ENCODE measurements around the gene CABCOCO1. TPM values are rescaled to one million over a fixed set of nuclear protein-coding genes. Genes with fewer than 3 reads are reported as not detected.
"Not testable (repeated sequence)": the region's sequence is repeated elsewhere in the genome, so short reads cannot be mapped to it uniquely, and the experiment has no call there.

CABCOCO1 gene
- total RNA-seq, 4 donors from 2014 or later: 0.94 to 1.6 (median 1.3) TPM

- WGBS, 2 donors (ENCODE audit: low coverage in 1 of 2): 34 to 47% methylated on average over 1 to 2 of the region's 2 CpGs
- H3K9me3 ChIP-seq: no peaks in the 10 kb centered on the region
- H3K27ac ChIP-seq: no peak overlapping the region
- H3K4me1 ChIP-seq: peaks cover 0 to 10% (median 0%) of the 10 kb centered on the region in 3 donors
- TF ChIP-seq EP300 (IDR thresholded peaks at IDR 0.05) (no peak), CTCF (IDR thresholded peaks at IDR 0.05) (no peak), POLR2A (IDR thresholded peaks at IDR 0.05) (no peak), POLR2AphosphoS5 (IDR thresholded peaks at IDR 0.05) (no peak)
- no peak overlapping the region for H3K4me3 ChIP-seq
- no peaks in the 10 kb centered on the region for H3K27me3 ChIP-seq
- no peaks in the 10 kb centered on the region for H3K36me3 ChIP-seq
- ATAC-seq: no peak
Observed at GRCh38 chr10:61701706-61702105, 39.0 kb downstream of the CABCOCO1 start.

DNA sequence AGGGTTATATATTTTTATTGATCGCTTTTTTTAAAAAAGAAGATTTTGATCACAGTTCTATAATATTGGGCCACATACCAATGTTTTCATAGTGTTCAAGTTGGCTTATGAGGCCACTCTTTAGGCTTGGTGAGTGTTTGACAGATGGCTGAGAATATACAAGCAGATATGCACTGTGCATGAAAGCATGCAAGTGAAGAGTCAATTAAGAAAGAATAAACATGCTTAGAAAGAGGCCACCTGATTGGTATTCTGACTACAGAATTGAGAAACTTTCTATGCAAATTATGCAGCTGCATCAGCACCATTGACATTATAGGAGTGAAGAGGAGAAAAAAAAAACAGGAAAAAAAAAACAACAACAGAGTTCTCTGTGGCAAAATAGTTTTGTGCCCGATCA lies 39.9 kb downstream of the CABCOCO1 start:
- TF ChIP-seq EP300 (IDR thresholded peaks at IDR 0.05) (no peak), CTCF (IDR thresholded peaks at IDR 0.05) (no peak), POLR2A (IDR thresholded peaks at IDR 0.05) (no peak), POLR2AphosphoS5 (IDR thresholded peaks at IDR 0.05) (no peak)
- ATAC-seq: no peak
- no peak overlapping the region for H3K27ac ChIP-seq
- 55 to 92% methylated on average over 2 of the region's 2 CpGs for WGBS, 2 donors (ENCODE audit: low coverage in 1 of 2)
- no peaks in the 10 kb centered on the region for H3K9me3 ChIP-seq
- H3K4me3 ChIP-seq: no peak overlapping the region
- no peaks in the 10 kb centered on the region for H3K36me3 ChIP-seq
- H3K27me3 ChIP-seq: no peaks in the 10 kb centered on the region
- H3K4me1 ChIP-seq: peaks cover 0 to 10% (median 0%) of the 10 kb centered on the region in 3 donors

DNA sequence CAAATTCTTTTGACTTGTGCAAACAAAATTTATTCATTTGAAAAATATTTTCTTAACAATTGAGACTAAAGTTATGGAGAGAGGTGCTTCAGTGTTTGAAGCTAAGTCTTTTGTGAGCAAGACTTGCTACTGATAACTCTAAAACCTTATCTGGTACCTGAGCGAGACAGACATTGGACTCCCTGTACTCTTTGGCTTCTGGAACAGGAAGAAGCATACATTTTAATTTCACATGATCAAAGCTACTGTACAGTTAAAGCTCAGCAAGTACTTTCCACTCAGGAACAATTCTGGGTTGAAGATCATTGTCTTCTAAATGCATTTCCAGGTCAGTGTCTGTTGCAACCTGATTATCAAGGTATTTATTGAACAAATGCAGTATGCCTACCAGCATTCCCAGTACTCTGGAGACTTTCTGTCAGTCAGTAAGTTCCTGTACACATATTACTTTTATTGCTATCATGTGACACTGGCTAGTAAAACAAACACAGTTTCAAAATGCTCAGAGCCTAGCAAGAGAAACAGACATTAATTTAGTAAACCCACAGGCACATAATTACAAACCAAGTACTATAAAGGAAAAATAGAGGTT lies 42.4 kb downstream of the CABCOCO1 start:
- 83 to 100% methylated on average over 1 of the region's 1 CpG for WGBS, 2 donors (ENCODE audit: low coverage in 1 of 2)
- no peaks in the 10 kb centered on the region for H3K27me3 ChIP-seq
- no peak overlapping the region for H3K27ac ChIP-seq
- H3K9me3 ChIP-seq: no peaks in the 10 kb centered on the region
- H3K4me1 ChIP-seq: peaks cover 0 to 10% (median 0%) of the 10 kb centered on the region in 3 donors
- no peak for ATAC-seq
- TF ChIP-seq EP300 (IDR thresholded peaks at IDR 0.05): no peak
- no peak for TF ChIP-seq POLR2AphosphoS5 (IDR thresholded peaks at IDR 0.05)
- no peak for TF ChIP-seq POLR2A (IDR thresholded peaks at IDR 0.05)
- TF ChIP-seq CTCF (IDR thresholded peaks at IDR 0.05): no peak
- H3K4me3 ChIP-seq: no peak overlapping the region
- no peaks in the 10 kb centered on the region for H3K36me3 ChIP-seq

DNA sequence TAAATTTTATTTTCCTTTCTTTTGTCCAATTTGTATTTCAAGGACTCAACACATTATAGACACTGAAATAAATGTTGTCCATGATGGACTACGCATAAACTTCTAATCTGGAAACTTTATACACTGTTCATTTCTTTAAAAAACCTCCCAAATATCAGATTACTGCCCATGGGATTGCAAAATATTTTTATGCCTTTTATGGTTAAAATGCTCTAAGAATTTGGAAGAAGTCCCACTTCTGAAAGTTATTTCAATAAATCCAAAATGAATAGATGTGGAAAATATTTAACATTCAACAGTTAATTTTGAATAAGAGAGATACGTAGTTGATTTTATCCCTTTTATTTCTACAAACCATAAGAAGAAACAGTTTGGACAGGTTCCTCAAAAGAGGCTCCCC lies 46.1 kb downstream of the CABCOCO1 start:
- ATAC-seq: no peak
- no peaks in the 10 kb centered on the region for H3K27me3 ChIP-seq

GRCh38 chr10:61712105-61712504 lies 49.4 kb downstream of the CABCOCO1 start:
- not testable (repeated sequence) for H3K27me3 ChIP-seq, H3K27ac ChIP-seq, H3K4me1 ChIP-seq, H3K9me3 ChIP-seq, ATAC-seq, H3K4me3 ChIP-seq, H3K36me3 ChIP-seq
- 73 to 83% methylated on average over 1 to 2 of the region's 2 CpGs for WGBS, 2 donors (ENCODE audit: low coverage in 1 of 2)

More for the DNA sequence above, 46.1 kb downstream of the CABCOCO1 start:
- Histone ChIP-seq H3K27ac (no peak overlapping the region), H3K9me3 (no peaks in the 10 kb centered on the region), H3K36me3 (no peaks in the 10 kb centered on the region), H3K4me3 (no peak overlapping the region), H3K4me1 (no peaks in the 10 kb centered on the region)
- TF ChIP-seq CTCF (IDR thresholded peaks at IDR 0.05) (no peak), POLR2AphosphoS5 (IDR thresholded peaks at IDR 0.05) (no peak), POLR2A (IDR thresholded peaks at IDR 0.05) (no peak), EP300 (IDR thresholded peaks at IDR 0.05) (no peak)
- 49 to 57% methylated on average over 2 of the region's 2 CpGs for WGBS, 2 donors (ENCODE audit: low coverage in 1 of 2)

DNA sequence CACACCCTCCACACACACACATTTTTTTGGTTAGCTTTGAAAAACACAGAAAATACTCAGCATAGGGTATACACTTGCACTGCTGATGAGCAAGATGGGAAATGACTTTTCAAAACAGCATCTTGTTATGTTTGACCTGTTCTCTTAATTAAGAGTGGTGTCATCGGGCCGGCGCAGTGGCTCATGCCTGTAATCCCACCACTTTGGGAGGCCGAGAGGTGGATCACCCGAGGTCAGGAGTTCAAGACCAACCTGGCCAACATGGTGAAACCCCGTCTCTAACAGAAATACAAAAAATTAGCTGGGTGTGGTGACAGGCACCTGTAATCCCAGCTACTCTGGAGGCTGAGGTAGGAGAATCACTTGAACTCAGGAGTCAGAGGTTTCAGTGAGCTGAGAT lies 56.7 kb downstream of the CABCOCO1 start:
- not testable (repeated sequence) for ATAC-seq
- WGBS, 2 donors (ENCODE audit: low coverage in 1 of 2): 90% methylated on average over 2 of the region's 6 CpGs; no CpG with 5 or more reads in 1 of the 2 donors

More for the DNA sequence above, 56.7 kb downstream of the CABCOCO1 start:
- H3K4me3 ChIP-seq, H3K27ac ChIP-seq, H3K27me3 ChIP-seq, H3K4me1 ChIP-seq, H3K36me3 ChIP-seq, H3K9me3 ChIP-seq: not testable (repeated sequence)

Measured in gastroesophageal sphincter (tissue), 4 donors.